ENCODE results near the gene NEK10.

GRCh38 chr3:27357665-27358258 is 11.4 kb downstream of the NEK10 start:
- TF ChIP-seq POLR2A (IDR thresholded peaks at IDR 0.05; ENCODE audit: extremely low read depth, insufficient read length) (no peak), CTCF (IDR thresholded peaks at IDR 0.05; ENCODE audit: low read depth, low read length) (peak; percentile 77), MYC (IDR thresholded peaks at IDR 0.05; ENCODE audit: low read depth, low read length) (no peak), MAX (IDR thresholded peaks at IDR 0.05; ENCODE audit: low read depth, low read length) (no peak)
